HEK293 (cell line): Measurements from ENCODE around the gene DLG1.
"Not testable (repeated sequence)": the region's sequence is repeated elsewhere in the genome, so short reads cannot be mapped to it uniquely, and the experiment has no call there.

ENCODE experiments used
- CTCF ChIP-seq: fragments of 450-650 bp; formaldehyde crosslinking; IDR thresholded peaks from 2 replicates; pipeline ENCODE4 v1.5.1; 2016; ENCODE audit warnings: missing biosample characterization, missing genetic modification characterization
- ZBTB1 ChIP-seq: fragments of 450-650 bp; formaldehyde crosslinking; IDR thresholded peaks from 2 replicates; pipeline ENCODE4 v1.5.1; 2016; ENCODE audit warnings: missing biosample characterization, missing genetic modification characterization
- ZNF10 ChIP-seq: fragments of 450-650 bp; formaldehyde crosslinking; IDR thresholded peaks from 2 replicates; pipeline ENCODE4 v1.5.1; 2017; ENCODE audit warnings: missing biosample characterization, missing genetic modification characterization
- ZNF518A ChIP-seq: fragments of 450-650 bp; formaldehyde crosslinking; conservative IDR thresholded peaks from 2 replicates; pipeline ENCODE4 v1.5.1; 2016; ENCODE audit warnings: low read depth, missing biosample characterization, missing genetic modification characterization
- ZNF529 ChIP-seq: fragments of 450-650 bp; formaldehyde crosslinking; IDR thresholded peaks from 2 replicates; pipeline ENCODE4 v1.5.1; 2017; ENCODE audit warnings: missing genetic modification characterization, missing biosample characterization; ENCODE audit not compliant: insufficient replicate concordance
- ZNF658 ChIP-seq: fragments of 450-650 bp; formaldehyde crosslinking; IDR thresholded peaks from 2 replicates; pipeline ENCODE4; 2016; ENCODE audit warnings: missing biosample characterization, missing genetic modification characterization

- not testable (repeated sequence) for TF ChIP-seq CTCF (tag by site-specific recombination); ZNF518A; ZNF10 (tag by site-specific recombination); ZNF529 (tag by site-specific recombination); ZBTB1 (tag by site-specific recombination); ZNF658
Measured at GRCh38 chr3:197211698-197212097, 86.7 kb downstream of the DLG1 start.
